Sigmoid colon (tissue), 4 donors: ENCODE data around the gene TIAM1.

Experiments
- EP300 ChIP-seq, 4 donors: sonication (generic); formaldehyde crosslinking; IDR thresholded peaks; one replicate each; pipeline ENCODE4 v1.6.1; 2017; ENCODE audit warnings: antibody characterized with exemption in 4 of 4
- POLR2A ChIP-seq, 2 donors: fragments of 450-650 bp; IDR thresholded peaks; one replicate each; pipeline ENCODE4 v1.6.1; 2016; ENCODE audit warnings: antibody characterized with exemption in 2 of 2, mild to moderate bottlenecking in 2 of 2, moderate library complexity in 2 of 2
- POLR2AphosphoS5 ChIP-seq, 4 donors: sonication (generic); formaldehyde crosslinking; IDR thresholded peaks; one replicate each; pipeline ENCODE4 v1.6.1; 2017; ENCODE audit warnings: antibody characterized with exemption in 4 of 4
- TF ChIP-seq, protein P1 (sequence below), 4 experiments: fragments of 450-650 bp in 3 of 4; fragments of 200-600 bp in 1 of 4; IDR thresholded peaks; one replicate each; pipeline ENCODE4 v1.5.1; 2016 to 2019; ENCODE audit warnings: antibody characterized with exemption in 4 of 4, mild to moderate bottlenecking in 3 of 4, moderate library complexity in 2 of 4

DNA sequence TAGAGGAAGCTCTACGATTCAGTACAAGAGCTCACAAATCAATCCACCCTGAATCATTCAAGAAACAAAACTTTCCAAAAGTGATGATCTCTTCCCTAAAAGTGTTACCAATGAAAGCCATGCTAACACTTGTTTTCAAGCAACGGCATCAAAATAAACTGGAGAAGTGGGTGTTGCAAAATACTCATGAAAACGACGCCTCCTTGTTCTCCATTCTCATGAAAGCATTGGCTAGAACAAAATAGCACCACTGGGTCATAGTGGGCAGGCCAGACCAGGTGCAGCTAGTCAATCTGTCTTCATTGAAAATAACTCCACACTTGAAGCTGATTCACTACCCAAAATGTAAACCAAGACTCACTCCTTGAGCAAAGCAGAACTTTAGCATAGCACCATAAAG is 4.3 kb downstream of the TIAM1 start:
- TF ChIP-seq, protein P1, sequence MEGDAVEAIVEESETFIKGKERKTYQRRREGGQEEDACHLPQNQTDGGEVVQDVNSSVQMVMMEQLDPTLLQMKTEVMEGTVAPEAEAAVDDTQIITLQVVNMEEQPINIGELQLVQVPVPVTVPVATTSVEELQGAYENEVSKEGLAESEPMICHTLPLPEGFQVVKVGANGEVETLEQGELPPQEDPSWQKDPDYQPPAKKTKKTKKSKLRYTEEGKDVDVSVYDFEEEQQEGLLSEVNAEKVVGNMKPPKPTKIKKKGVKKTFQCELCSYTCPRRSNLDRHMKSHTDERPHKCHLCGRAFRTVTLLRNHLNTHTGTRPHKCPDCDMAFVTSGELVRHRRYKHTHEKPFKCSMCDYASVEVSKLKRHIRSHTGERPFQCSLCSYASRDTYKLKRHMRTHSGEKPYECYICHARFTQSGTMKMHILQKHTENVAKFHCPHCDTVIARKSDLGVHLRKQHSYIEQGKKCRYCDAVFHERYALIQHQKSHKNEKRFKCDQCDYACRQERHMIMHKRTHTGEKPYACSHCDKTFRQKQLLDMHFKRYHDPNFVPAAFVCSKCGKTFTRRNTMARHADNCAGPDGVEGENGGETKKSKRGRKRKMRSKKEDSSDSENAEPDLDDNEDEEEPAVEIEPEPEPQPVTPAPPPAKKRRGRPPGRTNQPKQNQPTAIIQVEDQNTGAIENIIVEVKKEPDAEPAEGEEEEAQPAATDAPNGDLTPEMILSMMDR (IDR thresholded peaks at IDR 0.05): no peak
- TF ChIP-seq POLR2AphosphoS5 (IDR thresholded peaks at IDR 0.05) (no peak), POLR2A (IDR thresholded peaks at IDR 0.05) (no peak), EP300 (IDR thresholded peaks at IDR 0.05) (no peak)
